Muscle of leg (tissue), 11 donors: Measurements from ENCODE around the gene ZBTB16. TPM values are rescaled to one million over a fixed set of nuclear protein-coding genes. Genes with fewer than 3 reads are reported as not detected.
A peak's percentile ranks its signal among the peaks of the same experiment; 100 is the strongest.

ENCODE experiments used
- DNase-seq: peaks from one replicate; pipeline ENCODE4 v3.0.0; 2013
- H3K27ac ChIP-seq: one replicate; pipeline ENCODE4 v1.5.1; 2013; ENCODE audit warnings: mild to moderate bottlenecking, low read length, control low read depth
- H3K27me3 ChIP-seq: one replicate; pipeline ENCODE4 v1.6.1; 2013; ENCODE audit warnings: low read length; ENCODE audit not compliant: control insufficient read depth, insufficient read depth
- H3K36me3 ChIP-seq: one replicate; pipeline ENCODE4 v1.6.1; 2013; ENCODE audit warnings: low read length; ENCODE audit not compliant: control insufficient read depth, insufficient read depth
- H3K4me1 ChIP-seq: one replicate; pipeline ENCODE4 v1.6.1; 2013; ENCODE audit warnings: low read length; ENCODE audit not compliant: control insufficient read depth, insufficient read depth
- H3K4me3 ChIP-seq: one replicate; pipeline ENCODE4 v1.5.1; 2013; ENCODE audit warnings: low read length, control low read depth
- H3K9me3 ChIP-seq: replicated peaks from 2 replicates; pipeline ENCODE4 v1.6.1; 2013; ENCODE audit warnings: low read depth, low read length; ENCODE audit not compliant: control insufficient read depth
- WGBS: methylation state at CpG from one replicate; pipeline ENCODE4 v1.1.5; 2013; ENCODE audit warnings: missing lambda C conversion rate; ENCODE audit not compliant: insufficient coverage; 5-methylcytosine and 5-hydroxymethylcytosine counted together
- polyA plus RNA-seq, 8 donors: library from polyadenylated mRNA; unstranded; fragments of 120-200 nt; gene quantifications; one replicate each; pipeline versions ENCODE4 v1.2.1 to v1.2.3, GENCODE V29; 2013; ENCODE audit warnings: inconsistent platforms in 1 of 8, low replicate concordance in 1 of 8; ENCODE audit not compliant: insufficient read length in 8 of 8, insufficient read depth in 1 of 8
- total RNA-seq: library from RNA; stranded (reverse); fragments of 120-200 nt; gene quantifications from one replicate; pipeline ENCODE4 v1.2.4, GENCODE V29; 2013

The ZBTB16 gene
- total and polyA plus RNA-seq, 9 donors = 1.7 to 10.0 (median 4.0) TPM

DNA sequence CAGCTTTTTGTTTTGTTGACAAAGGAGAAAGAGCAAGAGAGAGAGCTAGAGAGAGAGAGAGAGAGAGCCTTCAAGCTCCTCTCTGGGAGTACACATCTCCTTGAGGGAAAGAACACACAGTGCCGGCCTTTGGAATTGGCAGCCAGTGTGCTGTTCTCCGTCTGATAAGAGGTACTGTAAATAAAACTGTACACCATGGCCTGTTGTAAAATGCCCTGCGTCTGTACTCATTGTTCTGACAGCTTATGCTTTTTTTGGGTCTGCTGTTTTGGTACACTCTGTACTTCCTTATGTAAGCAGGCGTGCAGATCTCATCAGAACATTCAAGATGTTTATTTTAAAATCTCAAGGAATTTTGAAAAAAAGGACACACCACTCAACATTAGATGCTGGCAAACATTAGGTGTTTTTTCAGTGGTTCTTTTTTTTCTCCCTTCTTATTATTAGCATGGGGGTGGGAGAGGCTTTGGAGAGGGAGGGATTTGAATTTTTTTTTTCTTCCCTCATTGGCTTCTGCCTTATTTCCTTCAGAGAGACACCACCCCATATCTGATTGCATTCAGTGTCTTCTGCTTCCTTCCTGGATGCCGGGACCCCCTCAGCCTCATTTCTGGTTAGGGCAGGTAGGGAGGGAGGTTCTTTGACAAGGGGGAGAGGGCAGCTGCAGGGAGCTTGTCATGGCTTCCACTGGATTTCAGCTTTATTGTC lies 119.9 kb downstream of the ZBTB16 start:
- Histone ChIP-seq H3K27ac (no peak overlapping the region), H3K9me3 (no peaks in the 10 kb centered on the region), H3K36me3 (no peaks in the 10 kb centered on the region), H3K4me1 (peaks cover 20% of the 10 kb centered on the region), H3K4me3 (no peak overlapping the region), H3K27me3 (peaks cover 6% of the 10 kb centered on the region)
- peak; percentile 61 for DNase-seq
- 11% methylated on average over 3 of the region's 5 CpGs for WGBS

DNA sequence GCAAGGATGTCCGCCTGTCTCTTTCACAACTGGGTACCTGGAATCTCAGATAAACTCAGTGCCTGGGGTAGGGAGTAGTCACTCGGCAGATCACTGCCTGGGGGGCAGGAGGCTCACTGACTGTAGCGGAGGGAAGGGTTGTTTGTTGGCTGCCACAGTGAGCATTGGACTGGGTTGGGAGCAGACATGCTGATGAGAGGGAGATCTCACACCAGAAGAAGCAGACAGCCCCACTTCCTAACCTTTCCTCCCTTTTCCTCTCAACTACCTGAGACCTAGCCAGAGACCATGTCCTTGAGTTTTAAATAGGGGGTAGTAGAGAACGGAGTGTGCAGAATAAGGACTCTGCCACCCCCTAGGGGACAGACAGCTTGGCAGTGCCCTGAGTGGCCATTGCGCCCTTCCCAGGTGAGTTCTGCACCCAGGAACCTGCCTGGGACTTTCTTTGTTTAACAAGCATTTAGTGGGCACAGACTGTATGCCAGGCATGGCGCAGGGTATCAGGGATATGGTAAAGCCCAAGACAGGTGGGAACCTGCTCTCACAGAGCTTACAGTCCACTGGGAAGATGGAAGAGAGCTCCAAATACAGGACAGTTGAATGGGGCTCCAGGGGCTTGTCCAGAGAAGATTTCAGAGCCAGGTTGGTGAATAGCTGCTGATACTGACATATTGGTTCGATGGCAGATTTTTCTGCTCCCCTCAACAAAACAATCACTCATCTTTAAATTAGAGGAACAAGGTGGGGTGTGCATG lies 121.0 kb downstream of the ZBTB16 start:
- Histone ChIP-seq H3K4me3 (no peak overlapping the region), H3K4me1 (peaks cover 20% of the 10 kb centered on the region), H3K27ac (no peak overlapping the region), H3K27me3 (peaks cover 6% of the 10 kb centered on the region), H3K9me3 (no peaks in the 10 kb centered on the region), H3K36me3 (no peaks in the 10 kb centered on the region)
- DNase-seq = no peak
- 65% methylated on average over 4 of the region's 7 CpGs for WGBS

DNA sequence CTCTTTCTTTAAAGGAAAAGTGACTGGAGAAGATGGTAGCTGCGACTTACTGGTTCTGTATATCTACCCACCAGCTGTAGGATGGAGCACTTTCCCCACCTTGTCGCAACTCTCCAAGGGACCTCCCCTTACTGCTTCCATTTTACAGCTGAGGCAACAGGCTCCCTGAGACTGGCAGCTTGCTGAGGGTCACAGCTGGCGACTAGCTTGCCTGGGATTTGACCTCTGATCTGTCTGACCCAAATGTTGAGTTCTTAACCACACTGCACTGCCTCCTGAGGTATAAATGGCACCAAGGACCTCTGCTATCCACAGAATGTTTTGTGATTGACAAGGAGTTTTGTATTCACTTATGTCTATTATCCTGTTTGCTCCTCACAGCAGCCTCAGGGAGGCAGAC lies 121.7 kb downstream of the ZBTB16 start:
- Histone ChIP-seq H3K4me3 (no peak overlapping the region), H3K27ac (no peak overlapping the region), H3K27me3 (peaks cover 6% of the 10 kb centered on the region), H3K4me1 (peaks cover 20% of the 10 kb centered on the region), H3K36me3 (no peaks in the 10 kb centered on the region), H3K9me3 (no peaks in the 10 kb centered on the region)
- no CpG with 5 or more reads among the region's 3 CpGs for WGBS
- DNase-seq = no peak

DNA sequence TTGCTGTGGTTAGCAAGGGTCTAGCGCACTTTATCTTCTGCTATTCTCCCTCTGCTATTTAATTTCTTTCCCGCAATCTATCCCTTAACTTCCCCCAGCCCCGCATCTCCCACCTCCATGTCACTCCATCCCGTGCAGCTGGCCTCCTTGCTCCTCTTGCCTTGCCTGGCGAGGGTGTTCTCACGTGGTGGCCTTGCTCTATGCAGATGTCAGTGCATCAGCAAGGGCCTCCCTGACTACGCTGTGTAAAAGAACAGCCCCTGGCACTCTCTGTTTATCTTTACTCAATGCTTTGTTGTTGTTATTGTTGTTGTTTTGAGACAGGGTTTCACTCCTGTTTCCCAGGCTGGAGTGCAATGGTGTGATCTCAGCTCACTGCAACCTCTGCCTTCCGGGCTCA lies 122.2 kb downstream of the ZBTB16 start:
- Histone ChIP-seq H3K27ac (no peak overlapping the region), H3K4me1 (peaks cover 20% of the 10 kb centered on the region), H3K9me3 (no peaks in the 10 kb centered on the region), H3K36me3 (no peaks in the 10 kb centered on the region), H3K4me3 (no peak overlapping the region), H3K27me3 (peaks cover 6% of the 10 kb centered on the region)
- 95% methylated on average over 6 of the region's 8 CpGs for WGBS
- no peak for DNase-seq

DNA sequence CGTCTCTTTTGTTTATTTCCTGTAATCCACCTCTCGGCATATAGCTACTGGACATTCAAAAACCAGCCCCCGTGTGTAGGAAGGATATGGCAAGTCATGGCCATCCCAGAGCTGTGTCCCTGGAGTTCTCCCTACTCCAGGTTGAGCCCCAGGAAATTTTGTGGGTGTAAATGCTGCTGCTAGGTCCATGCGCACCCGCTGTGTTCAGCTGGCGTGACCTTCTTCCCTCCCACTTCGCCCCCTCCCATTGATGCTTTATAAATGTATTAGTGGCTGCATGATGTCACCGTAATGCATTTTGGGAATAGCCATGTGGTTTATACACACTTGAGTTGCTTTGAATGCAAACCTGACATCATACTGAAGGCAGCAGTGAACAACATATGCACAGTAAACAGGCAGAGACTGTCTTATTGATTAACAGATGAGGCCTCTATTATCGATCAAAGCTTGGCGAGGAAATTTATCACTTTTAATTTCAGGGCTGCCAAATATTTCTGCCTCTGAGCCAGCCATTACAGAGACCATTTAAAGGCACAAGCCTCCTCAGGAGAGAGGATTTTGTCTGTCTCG lies 123.0 kb downstream of the ZBTB16 start:
- WGBS = 33% methylated on average over 1 of the region's 11 CpGs
- H3K4me3 ChIP-seq = no peak overlapping the region
- DNase-seq = peak; percentile 85
- peaks cover 20% of the 10 kb centered on the region for H3K4me1 ChIP-seq
- no peaks in the 10 kb centered on the region for H3K36me3 ChIP-seq
- H3K27ac ChIP-seq = no peak overlapping the region
- H3K9me3 ChIP-seq = no peaks in the 10 kb centered on the region
- peaks cover 6% of the 10 kb centered on the region for H3K27me3 ChIP-seq

DNA sequence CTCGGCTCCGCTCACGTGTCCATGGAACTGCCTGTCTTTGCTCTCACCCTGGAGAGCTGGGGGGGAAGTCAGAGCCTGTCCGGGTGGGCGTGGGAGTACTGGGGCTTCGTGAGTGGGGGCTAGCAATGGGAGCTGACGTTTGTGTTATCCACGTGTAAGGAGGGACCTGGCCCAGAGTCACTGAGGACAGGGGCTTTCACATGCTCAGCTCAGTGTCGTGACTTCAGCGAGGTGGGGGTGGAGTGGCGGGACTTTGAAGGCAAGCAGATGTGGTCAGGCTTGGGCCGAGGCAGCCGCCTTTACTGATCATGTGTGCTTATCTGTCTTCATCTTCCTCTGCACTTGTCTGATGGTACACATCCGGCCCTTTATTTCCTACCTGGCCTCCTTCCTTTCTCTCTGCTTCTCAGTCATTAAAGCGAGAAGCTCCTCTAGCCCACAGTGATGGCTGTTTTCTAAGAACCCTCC lies 123.6 kb downstream of the ZBTB16 start:
- H3K4me3 ChIP-seq = no peak overlapping the region
- DNase-seq = peak; percentile 64
- H3K9me3 ChIP-seq = no peaks in the 10 kb centered on the region
- H3K27me3 ChIP-seq = peaks cover 6% of the 10 kb centered on the region
- H3K4me1 ChIP-seq = peaks cover 20% of the 10 kb centered on the region
- H3K27ac ChIP-seq = no peak overlapping the region
- 25% methylated on average over 12 of the region's 15 CpGs for WGBS
- H3K36me3 ChIP-seq = no peaks in the 10 kb centered on the region

DNA sequence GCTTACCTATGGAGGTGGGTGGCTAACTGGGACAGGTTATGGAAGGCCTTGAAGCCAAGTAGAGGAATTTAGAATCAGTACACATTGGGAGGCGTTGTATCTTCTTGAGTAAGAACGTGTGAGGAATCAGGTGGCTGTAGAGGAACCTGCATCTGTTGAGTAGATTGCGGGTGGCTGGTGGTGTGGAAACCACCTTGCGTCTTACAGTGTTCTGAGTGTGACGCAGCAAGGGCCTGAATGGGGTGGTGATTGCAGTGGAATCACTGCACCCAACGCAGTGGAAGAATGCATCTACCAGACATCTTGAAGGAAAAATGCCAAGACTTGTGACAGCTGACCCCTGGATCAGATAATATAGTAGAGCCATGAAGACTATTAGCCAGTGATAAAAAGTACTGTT lies 125.9 kb downstream of the ZBTB16 start:
- Histone ChIP-seq H3K4me1 (peaks cover 9% of the 10 kb centered on the region), H3K27me3 (peaks cover 5% of the 10 kb centered on the region), H3K9me3 (no peaks in the 10 kb centered on the region), H3K27ac (no peak overlapping the region), H3K4me3 (no peak overlapping the region), H3K36me3 (no peaks in the 10 kb centered on the region)
- WGBS = 94% methylated on average over 5 of the region's 6 CpGs
- no peak for DNase-seq

DNA sequence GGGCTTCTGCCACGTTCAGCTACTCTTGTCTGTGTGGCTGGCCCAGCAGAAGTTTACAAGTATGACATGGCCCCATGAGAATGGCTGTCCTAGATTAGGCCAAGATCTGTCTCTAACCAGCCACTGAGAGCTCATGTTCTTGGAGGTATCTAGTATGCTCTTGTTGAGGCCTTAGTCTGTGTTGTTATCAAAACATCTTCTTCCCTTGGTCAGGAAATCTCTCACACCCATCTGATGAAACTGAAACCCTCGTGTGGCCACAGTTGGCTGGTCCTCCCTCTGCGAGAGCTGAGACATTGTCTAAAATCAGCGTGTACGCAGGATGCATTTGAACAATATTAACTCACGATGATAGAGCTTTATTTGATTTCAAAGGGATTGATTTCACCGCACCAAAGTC lies 127.7 kb downstream of the ZBTB16 start:
- Histone ChIP-seq H3K4me1 (peaks cover 9% of the 10 kb centered on the region), H3K27ac (no peak overlapping the region), H3K27me3 (no peaks in the 10 kb centered on the region), H3K9me3 (no peaks in the 10 kb centered on the region), H3K36me3 (no peaks in the 10 kb centered on the region), H3K4me3 (no peak overlapping the region)
- DNase-seq = no peak
- WGBS = 86% methylated on average over 3 of the region's 7 CpGs

DNA sequence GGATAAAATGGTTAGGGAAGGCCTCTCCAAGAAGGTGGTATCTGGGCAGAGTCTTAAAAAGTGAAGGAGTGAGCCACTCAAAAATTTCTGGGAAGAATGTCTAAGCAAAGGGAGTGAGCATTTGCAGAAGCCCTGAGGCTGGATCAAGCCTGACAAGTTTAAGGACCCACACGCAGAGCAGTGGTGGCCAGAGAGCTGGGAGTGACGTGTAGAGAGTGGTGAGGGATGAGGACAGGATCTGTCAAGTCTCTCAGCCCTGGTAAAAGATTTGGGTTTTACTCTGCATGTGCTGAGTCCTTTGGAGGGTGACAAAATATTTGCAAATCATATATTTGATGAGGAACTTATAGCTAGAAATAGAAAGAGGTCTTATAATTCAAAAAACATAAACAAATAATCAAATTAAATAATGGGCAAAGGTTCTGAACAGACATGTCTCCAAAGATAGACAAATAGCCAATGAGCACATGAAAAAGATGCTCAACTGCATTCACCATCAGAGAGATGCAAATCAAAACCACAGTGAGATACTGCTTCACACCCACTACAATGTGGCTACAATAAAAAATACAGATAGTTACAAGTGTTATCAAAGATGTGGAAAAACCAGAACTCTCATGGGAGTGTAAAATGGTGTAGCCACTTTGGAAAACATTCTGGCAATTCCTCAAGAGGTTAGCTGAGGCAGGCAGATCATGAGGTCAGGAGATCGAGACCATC lies 129.5 kb downstream of the ZBTB16 start:
- Histone ChIP-seq H3K9me3 (no peaks in the 10 kb centered on the region), H3K27me3 (no peaks in the 10 kb centered on the region), H3K27ac (no peak overlapping the region), H3K4me3 (no peak overlapping the region), H3K36me3 (no peaks in the 10 kb centered on the region), H3K4me1 (peaks cover 15% of the 10 kb centered on the region)
- DNase-seq = no peak
- 86% methylated on average over 1 of the region's 3 CpGs for WGBS

DNA sequence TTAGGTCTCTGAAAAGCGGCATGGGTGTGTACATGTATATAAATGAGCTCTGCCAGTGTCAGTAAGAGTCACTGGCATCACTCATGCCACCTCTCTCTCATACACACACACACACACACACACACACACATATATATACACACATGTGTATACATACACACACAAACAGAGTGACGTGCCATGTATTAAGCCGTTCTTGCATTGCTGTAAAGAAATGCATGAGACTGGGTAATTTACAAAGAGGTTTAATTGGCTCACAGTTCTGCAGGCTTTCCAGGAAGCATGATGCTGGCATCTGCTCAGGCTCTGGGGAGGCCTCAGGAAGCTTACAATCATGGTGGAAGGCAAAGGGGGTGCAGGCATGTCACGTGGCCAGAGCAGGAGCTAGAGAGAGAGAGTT lies 131.1 kb downstream of the ZBTB16 start:
- 100% methylated on average over 1 of the region's 4 CpGs for WGBS
- H3K27me3 ChIP-seq = no peaks in the 10 kb centered on the region
- H3K36me3 ChIP-seq = no peaks in the 10 kb centered on the region
- no peaks in the 10 kb centered on the region for H3K9me3 ChIP-seq
- H3K4me3 ChIP-seq = no peak overlapping the region
- peaks cover 29% of the 10 kb centered on the region for H3K4me1 ChIP-seq
- DNase-seq = no peak
- no peak overlapping the region for H3K27ac ChIP-seq
